ENCODE results near the gene FARP1. TPM values are rescaled to one million over a fixed set of nuclear protein-coding genes. Genes with fewer than 3 reads are reported as not detected.

The FARP1 gene
- total and polyA plus RNA-seq, 7 donors = 6.9 to 96.4 (median 32.9) TPM

DNA sequence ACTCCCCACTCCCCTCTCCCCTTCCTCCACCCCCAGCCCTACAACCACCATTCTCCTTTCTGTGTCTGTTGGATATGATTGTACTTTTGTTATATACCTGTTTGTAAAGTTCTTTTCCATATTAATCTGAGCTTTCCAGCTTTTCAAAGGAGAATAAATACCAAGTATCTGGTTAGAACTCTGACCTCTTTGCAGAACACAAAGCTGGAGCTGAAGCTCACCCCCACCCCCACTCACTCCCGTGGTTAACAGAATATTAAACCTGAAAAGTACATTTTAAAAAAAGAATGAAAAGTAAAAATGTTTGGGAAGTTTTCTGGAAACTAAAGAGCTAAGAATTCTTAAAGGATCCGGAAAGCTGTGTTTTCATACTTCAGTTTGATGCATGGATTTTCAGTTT is 189.3 kb downstream of the FARP1 start:
- no peak overlapping the region for H3K4me3 ChIP-seq
- intact Hi-C loops (cut with DNase I) = no loop called here

DNA sequence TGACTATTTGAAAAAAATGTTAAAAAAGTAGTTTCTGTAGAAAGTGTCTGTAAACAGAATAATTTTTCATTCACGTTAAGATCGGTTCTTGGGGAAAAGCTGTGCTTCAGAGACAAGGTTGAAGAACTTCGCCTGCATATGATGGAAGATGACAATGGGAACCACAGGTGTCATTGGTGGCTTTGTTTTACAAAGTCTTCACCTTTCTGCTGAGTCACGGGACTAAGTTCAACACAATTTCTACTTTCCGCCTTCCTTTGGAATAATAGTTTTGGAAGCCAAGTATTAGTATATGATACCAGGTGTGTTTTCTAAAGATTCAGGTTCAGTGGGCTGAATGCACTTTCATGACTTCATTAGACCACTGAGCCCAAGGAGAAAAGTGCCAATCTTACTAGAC is 189.8 kb downstream of the FARP1 start:
- WGBS, 2 donors = 95 to 96% methylated on average over 5 of the region's 5 CpGs
- DNase-seq = no peak
- H3K4me3 ChIP-seq = no peak overlapping the region
- no peak overlapping the region for H3K27ac ChIP-seq
- no peak for TF ChIP-seq POLR2AphosphoS5 (IDR thresholded peaks at IDR 0.05)
- no peak for TF ChIP-seq EP300 (IDR thresholded peaks at IDR 0.05)
- TF ChIP-seq POLR2A (IDR thresholded peaks at IDR 0.05) = no peak
- TF ChIP-seq, protein P1, sequence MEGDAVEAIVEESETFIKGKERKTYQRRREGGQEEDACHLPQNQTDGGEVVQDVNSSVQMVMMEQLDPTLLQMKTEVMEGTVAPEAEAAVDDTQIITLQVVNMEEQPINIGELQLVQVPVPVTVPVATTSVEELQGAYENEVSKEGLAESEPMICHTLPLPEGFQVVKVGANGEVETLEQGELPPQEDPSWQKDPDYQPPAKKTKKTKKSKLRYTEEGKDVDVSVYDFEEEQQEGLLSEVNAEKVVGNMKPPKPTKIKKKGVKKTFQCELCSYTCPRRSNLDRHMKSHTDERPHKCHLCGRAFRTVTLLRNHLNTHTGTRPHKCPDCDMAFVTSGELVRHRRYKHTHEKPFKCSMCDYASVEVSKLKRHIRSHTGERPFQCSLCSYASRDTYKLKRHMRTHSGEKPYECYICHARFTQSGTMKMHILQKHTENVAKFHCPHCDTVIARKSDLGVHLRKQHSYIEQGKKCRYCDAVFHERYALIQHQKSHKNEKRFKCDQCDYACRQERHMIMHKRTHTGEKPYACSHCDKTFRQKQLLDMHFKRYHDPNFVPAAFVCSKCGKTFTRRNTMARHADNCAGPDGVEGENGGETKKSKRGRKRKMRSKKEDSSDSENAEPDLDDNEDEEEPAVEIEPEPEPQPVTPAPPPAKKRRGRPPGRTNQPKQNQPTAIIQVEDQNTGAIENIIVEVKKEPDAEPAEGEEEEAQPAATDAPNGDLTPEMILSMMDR (IDR thresholded peaks at IDR 0.05) = no peak
- H3K27me3 ChIP-seq = no peaks in the 10 kb centered on the region
- intact Hi-C loops (cut with DNase I) = no loop called here
- no peaks in the 10 kb centered on the region for H3K9me3 ChIP-seq
- peaks cover 0 to 18% (median 12%) of the 10 kb centered on the region in 4 donors for H3K4me1 ChIP-seq
- no peaks in the 10 kb centered on the region for H3K36me3 ChIP-seq

More for the DNA sequence above, 189.3 kb downstream of the FARP1 start:
- no peaks in the 10 kb centered on the region for H3K36me3 ChIP-seq
- H3K9me3 ChIP-seq = no peaks in the 10 kb centered on the region
- 86 to 87% methylated on average over 2 of the region's 2 CpGs for WGBS, 2 donors
- no peak for DNase-seq
- H3K27me3 ChIP-seq = no peaks in the 10 kb centered on the region
- TF ChIP-seq POLR2A (IDR thresholded peaks at IDR 0.05) (no peak), POLR2AphosphoS5 (IDR thresholded peaks at IDR 0.05) (no peak), EP300 (IDR thresholded peaks at IDR 0.05) (no peak)
- TF ChIP-seq, protein P1 (IDR thresholded peaks at IDR 0.05) = no peak
- no peak overlapping the region for H3K27ac ChIP-seq
- peaks cover 0 to 23% (median 17%) of the 10 kb centered on the region in 4 donors for H3K4me1 ChIP-seq

DNA sequence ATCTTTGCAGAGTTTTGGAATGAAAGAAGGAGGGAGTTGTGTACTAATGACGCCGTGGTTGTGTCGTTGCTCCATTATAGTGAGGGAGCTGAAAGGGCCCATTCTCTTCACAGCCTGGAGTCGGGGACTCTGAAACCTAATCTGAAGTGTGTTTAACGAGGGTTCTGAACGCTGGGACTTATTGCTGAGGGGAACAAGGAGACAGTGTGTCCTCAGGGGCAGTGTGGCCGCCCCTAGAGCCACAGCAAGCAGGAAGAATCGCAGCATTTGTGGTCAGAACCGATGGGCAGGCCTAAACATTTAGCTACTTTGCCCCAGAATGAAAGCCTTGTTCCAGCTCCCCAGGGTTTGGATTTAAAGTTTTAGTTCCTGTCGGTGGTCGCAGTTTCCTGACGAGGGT is 190.6 kb downstream of the FARP1 start:
- TF ChIP-seq POLR2A (IDR thresholded peaks at IDR 0.05) = no peak
- no peak for TF ChIP-seq EP300 (IDR thresholded peaks at IDR 0.05)
- TF ChIP-seq, protein P1 (IDR thresholded peaks at IDR 0.05) = no peak
- TF ChIP-seq POLR2AphosphoS5 (IDR thresholded peaks at IDR 0.05) = no peak
- Histone ChIP-seq H3K27me3 (no peaks in the 10 kb centered on the region), H3K27ac (no peak overlapping the region), H3K9me3 (no peaks in the 10 kb centered on the region), H3K4me1 (peaks cover 0 to 10% (median 4%) of the 10 kb centered on the region in 4 donors), H3K36me3 (no peaks in the 10 kb centered on the region), H3K4me3 (no peak overlapping the region)
- WGBS, 2 donors = 79 to 84% methylated on average over 12 of the region's 12 CpGs
- intact Hi-C loops (cut with DNase I) = no loop called here
- DNase-seq = no peak

DNA sequence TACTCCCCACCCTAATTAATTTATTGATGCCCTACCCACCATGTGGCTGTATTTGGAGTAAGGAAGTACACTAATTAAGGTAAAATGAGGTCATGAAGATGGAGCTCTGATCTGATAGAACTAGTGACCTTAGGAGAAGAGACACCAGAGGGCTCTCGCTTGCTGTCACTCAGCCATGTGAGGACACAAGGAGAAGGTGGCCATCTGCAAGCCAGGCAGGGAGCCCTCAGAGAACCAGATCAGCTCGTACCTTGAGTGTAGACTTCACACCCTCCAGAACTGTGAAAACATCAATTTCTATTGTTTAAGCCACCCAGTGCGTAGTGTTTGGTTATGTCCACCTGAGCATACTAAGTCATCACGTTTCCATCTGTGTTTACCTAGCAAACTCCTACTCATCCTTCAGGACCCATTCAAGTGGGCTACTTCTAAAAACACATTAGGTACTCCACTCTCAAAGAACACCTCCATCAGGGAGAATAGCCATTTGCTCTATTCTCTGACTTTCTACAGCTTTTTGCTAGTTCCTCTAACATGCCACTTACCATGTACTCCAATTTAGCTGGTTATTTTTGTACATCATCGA is 191.8 kb downstream of the FARP1 start:
- Histone ChIP-seq H3K9me3 (no peaks in the 10 kb centered on the region), H3K4me3 (no peak overlapping the region), H3K36me3 (no peaks in the 10 kb centered on the region), H3K4me1 (no peaks in the 10 kb centered on the region), H3K27me3 (no peaks in the 10 kb centered on the region), H3K27ac (no peak overlapping the region)
- no peak for DNase-seq
- 95% methylated on average over 5 of the region's 5 CpGs for WGBS, 2 donors
- intact Hi-C loops (cut with DNase I) = no loop called here
- TF ChIP-seq EP300 (IDR thresholded peaks at IDR 0.05) = no peak

DNA sequence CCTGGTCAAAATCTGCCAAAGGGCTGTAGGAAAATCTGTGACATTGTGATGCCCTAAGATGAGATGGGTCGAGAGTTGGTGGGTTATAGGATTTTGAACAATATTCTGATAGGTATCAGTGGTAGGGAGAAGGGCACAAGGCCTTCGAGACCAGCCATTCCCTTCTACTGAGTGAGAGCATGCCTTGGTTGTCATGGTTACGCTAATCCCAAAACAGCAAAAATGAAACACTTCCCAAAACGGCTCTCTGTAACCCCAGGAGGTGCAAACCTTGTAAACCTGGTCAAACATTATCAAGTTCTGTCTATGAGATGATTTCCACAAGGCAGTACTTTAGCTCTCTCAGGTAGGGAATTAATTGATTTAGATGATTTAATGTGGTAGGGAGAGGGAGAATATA is 192.8 kb downstream of the FARP1 start:
- Histone ChIP-seq H3K36me3 (no peaks in the 10 kb centered on the region), H3K27me3 (no peaks in the 10 kb centered on the region), H3K4me1 (no peaks in the 10 kb centered on the region), H3K27ac (no peak overlapping the region), H3K4me3 (no peak overlapping the region), H3K9me3 (no peaks in the 10 kb centered on the region)
- no peak for TF ChIP-seq EP300 (IDR thresholded peaks at IDR 0.05)
- 87 to 90% methylated on average over 4 of the region's 4 CpGs for WGBS, 2 donors
- intact Hi-C loops (cut with DNase I) = no loop called here
- no peak for DNase-seq

DNA sequence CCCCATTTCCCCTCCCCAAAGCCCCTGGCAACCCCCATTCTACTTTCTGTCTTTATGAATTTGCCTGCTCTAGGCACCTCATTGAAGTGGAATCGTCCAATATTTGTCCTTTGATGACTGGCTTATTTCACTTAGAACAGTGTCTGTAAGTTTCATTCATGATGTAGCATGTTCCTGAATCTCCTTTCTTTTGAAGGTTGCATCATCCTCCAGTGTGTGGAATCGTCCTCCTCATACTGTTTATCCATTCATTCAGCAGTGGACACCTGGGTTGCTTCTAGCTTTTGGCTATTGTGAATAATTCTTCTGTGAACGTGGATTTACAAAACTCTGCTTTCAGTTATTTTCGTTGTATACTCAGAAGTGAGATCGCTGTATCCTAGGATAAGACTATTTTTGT is 195.4 kb downstream of the FARP1 start:
- no peak for DNase-seq
- H3K4me1 ChIP-seq = no peaks in the 10 kb centered on the region
- H3K27me3 ChIP-seq = no peaks in the 10 kb centered on the region
- 82 to 84% methylated on average over 5 of the region's 5 CpGs for WGBS, 2 donors
- TF ChIP-seq, protein P1 (IDR thresholded peaks at IDR 0.05) = no peak
- no peak for TF ChIP-seq EP300 (IDR thresholded peaks at IDR 0.05)
- TF ChIP-seq POLR2AphosphoS5 (IDR thresholded peaks at IDR 0.05) = no peak
- no peak for TF ChIP-seq POLR2A (IDR thresholded peaks at IDR 0.05)
- no peaks in the 10 kb centered on the region for H3K36me3 ChIP-seq
- no peaks in the 10 kb centered on the region for H3K9me3 ChIP-seq
- intact Hi-C loops (cut with DNase I) = no loop called here
- H3K4me3 ChIP-seq = no peak overlapping the region
- H3K27ac ChIP-seq = no peak overlapping the region

All from sigmoid colon (tissue), 7 donors.